SK-N-SH (cell line): Measurements from ENCODE around the gene ARHGAP26.

ENCODE experiments used
- MXI1 ChIP-seq: IDR thresholded peaks from 2 replicates; pipeline ENCODE4 v1.6.1; 2012; ENCODE audit warnings: mild to moderate bottlenecking, low read depth, low read length, improper control_type of control experiment
- TF ChIP-seq, protein P1 (sequence below): fragments of 200-600 bp; sonication (generic); IDR thresholded peaks from 2 replicates; pipeline ENCODE4 v1.6.1; 2017; ENCODE audit warnings: antibody characterized with exemption, mild to moderate bottlenecking, moderate library complexity

DNA sequence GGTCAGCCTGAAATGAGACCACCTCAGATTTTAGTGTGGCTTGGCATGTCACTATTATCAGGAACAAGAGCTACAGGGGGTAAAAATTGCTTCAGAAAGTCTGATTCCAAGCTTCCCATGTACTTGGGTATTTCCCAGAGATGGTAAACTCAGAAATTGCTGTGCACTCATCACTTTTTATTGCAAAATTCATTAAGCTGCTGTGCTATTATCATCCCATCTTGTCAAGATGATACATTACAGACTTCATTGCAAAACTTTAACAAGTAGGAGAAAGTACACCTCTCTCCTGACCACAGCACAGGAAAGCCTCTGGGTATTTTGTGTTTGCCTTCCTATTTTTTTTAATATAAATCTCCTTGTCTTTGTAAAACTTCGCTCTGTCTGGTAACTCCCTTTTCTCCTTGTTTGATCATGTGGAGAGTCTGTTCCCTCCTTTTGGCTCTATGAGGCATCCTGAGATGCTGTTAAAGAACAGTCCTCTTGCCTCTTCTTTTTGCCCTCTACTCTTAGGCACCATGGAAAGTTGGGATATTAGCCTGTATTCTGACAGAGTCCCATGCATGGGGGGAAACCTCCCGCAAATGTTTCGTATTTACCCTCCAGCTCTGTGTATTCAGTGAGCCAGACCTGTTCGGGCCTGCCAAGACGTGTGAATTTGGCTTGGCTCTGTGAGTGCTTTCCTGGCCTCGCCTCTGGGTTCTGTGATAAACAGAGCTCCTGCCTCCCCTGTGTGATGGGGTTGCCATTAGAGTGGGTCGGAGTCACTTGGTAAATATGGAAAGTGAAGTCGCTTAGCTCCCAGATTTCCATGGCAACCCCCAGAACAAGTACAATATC is 372.6 kb downstream of the ARHGAP26 start:
- TF ChIP-seq, protein P1, sequence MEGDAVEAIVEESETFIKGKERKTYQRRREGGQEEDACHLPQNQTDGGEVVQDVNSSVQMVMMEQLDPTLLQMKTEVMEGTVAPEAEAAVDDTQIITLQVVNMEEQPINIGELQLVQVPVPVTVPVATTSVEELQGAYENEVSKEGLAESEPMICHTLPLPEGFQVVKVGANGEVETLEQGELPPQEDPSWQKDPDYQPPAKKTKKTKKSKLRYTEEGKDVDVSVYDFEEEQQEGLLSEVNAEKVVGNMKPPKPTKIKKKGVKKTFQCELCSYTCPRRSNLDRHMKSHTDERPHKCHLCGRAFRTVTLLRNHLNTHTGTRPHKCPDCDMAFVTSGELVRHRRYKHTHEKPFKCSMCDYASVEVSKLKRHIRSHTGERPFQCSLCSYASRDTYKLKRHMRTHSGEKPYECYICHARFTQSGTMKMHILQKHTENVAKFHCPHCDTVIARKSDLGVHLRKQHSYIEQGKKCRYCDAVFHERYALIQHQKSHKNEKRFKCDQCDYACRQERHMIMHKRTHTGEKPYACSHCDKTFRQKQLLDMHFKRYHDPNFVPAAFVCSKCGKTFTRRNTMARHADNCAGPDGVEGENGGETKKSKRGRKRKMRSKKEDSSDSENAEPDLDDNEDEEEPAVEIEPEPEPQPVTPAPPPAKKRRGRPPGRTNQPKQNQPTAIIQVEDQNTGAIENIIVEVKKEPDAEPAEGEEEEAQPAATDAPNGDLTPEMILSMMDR, result no peak
- TF ChIP-seq MXI1, result no peak
